A673 (cell line): ENCODE measurements around the gene PGF.

ENCODE experiments used
- EZH2 ChIP-seq: fragments of 200-600 bp; sonication (generic); IDR thresholded peaks from 2 replicates; pipeline ENCODE4 v1.6.1; 2017; ENCODE audit warnings: borderline replicate concordance, low read depth, mild to moderate bottlenecking, mixed read lengths, antibody characterized with exemption, low read length; ENCODE audit not compliant: poor library complexity, severe bottlenecking
- TF ChIP-seq, protein P1 (sequence below): fragments of 300-800, 200-600 bp; sonication (generic); conservative IDR thresholded peaks from 2 replicates; pipeline ENCODE4 v1.5.1; 2017; ENCODE audit warnings: low read depth, mild to moderate bottlenecking, antibody characterized with exemption, low read length, moderate library complexity, mixed read lengths

DNA sequence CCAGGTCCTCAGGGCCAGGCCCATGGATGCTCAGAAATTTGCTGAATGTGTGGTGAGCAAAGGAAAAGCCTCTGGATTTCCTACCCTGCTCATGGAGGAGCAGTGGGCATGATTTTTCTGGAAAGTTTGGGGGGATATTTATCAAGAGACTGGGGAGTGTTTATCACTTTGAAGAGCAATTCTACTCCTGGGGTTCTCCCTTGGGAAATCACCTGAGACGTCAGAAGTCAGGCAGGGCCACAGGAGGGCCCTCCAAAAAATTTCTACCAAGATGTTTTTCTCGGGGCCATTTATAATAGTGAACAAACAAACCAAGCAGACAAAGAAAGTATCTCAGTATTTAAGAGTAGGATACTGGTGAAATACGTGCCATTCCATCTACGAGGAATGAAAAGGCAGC, 27.3 kb upstream of the PGF start:
- TF ChIP-seq, protein P1, sequence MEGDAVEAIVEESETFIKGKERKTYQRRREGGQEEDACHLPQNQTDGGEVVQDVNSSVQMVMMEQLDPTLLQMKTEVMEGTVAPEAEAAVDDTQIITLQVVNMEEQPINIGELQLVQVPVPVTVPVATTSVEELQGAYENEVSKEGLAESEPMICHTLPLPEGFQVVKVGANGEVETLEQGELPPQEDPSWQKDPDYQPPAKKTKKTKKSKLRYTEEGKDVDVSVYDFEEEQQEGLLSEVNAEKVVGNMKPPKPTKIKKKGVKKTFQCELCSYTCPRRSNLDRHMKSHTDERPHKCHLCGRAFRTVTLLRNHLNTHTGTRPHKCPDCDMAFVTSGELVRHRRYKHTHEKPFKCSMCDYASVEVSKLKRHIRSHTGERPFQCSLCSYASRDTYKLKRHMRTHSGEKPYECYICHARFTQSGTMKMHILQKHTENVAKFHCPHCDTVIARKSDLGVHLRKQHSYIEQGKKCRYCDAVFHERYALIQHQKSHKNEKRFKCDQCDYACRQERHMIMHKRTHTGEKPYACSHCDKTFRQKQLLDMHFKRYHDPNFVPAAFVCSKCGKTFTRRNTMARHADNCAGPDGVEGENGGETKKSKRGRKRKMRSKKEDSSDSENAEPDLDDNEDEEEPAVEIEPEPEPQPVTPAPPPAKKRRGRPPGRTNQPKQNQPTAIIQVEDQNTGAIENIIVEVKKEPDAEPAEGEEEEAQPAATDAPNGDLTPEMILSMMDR, result no peak
- TF ChIP-seq EZH2, result no peak
